GM12878 (cell line): ENCODE measurements around the gene EIF3B. TPM values are rescaled to one million over a fixed set of nuclear protein-coding genes. Genes with fewer than 3 reads are reported as not detected.

ENCODE experiments used
- ATAC-seq: fragments of 200-7000 bp; cut with Tn5 transposase; 3 replicates; pipeline ENCODE4 v1.9.1; 2020; ENCODE audit warnings: mild to moderate bottlenecking, moderate library complexity
- BruUV-seq: library from RNA; stranded (reverse); fragments of 400-500 nt; replicated peaks from 2 replicates; lab custom pipeline; 2021; lab: Mats Ljungman, UMichigan
- CTCF ChIA-PET: fragments of 300-600 bp; sonication (Branson Sonifier 250); formaldehyde crosslinking; extraction: SDS; loops from one replicate; lab custom pipeline; 2021; ENCODE audit warnings: inconsistent platforms; lab: Yijun Ruan, JAX
- POLR2A ChIA-PET: fragments of 350-600 bp; formaldehyde crosslinking; extraction: SDS; loops from one replicate; lab custom pipeline; 2021; ENCODE audit warnings: inconsistent platforms; lab: Charles Lee
- RAD21 ChIA-PET: fragments of 300-600 bp; sonication (Branson Sonifier 250); formaldehyde crosslinking; loops from one replicate; lab custom pipeline; 2023; ENCODE audit warnings: antibody characterized with exemption; ENCODE audit not compliant: unreplicated experiment; lab: Charles Lee
- SMC1A ChIA-PET: fragments of 300-600 bp; sonication (Branson Sonifier 250); formaldehyde crosslinking; loops from one replicate; lab custom pipeline; 2023; ENCODE audit not compliant: unreplicated experiment, uncharacterized antibody; lab: Charles Lee
- DNase-seq: peaks from one replicate; pipeline ENCODE4 v3.0.0-alpha.2; 2011; ENCODE audit warnings: low read depth, low spot score
- FAIRE-seq: peaks from 3 replicates; lab custom pipeline; 2011; peaks lifted over from hg19 to GRCh38; lab: Jason Lieb, UNC
- H2AFZ ChIP-seq: 2 replicates; pipeline ENCODE4 v1.6.0; 2011; ENCODE audit warnings: low read depth, low read length, control low read depth; ENCODE audit not compliant: control insufficient read depth
- H3K27ac ChIP-seq: 2 replicates; pipeline ENCODE4 v1.5.1; 2011; ENCODE audit warnings: control low read depth; ENCODE audit not compliant: control insufficient read depth, insufficient read depth
- H3K27me3 ChIP-seq, 2 experiments: replicated peaks in 1 of 2; 2 replicates each; pipeline versions ENCODE4 v1.6.0 to v1.6.1; 2011; ENCODE audit warnings: low read length in 1 of 2; ENCODE audit not compliant: control insufficient read depth in 2 of 2, insufficient read depth in 2 of 2
- H3K36me3 ChIP-seq, 2 experiments: 2 replicates each; pipeline ENCODE4 v1.5.1; 2011; ENCODE audit warnings: low read length in 1 of 2; ENCODE audit not compliant: control insufficient read depth in 2 of 2, insufficient read depth in 2 of 2
- H3K4me1 ChIP-seq: 2 replicates; pipeline ENCODE4 v1.6.1; 2011; ENCODE audit warnings: mild to moderate bottlenecking, low read length, moderate library complexity, mixed read lengths; ENCODE audit not compliant: control insufficient read depth, insufficient read depth
- H3K4me2 ChIP-seq: 2 replicates; pipeline ENCODE4 v1.6.0; 2011; ENCODE audit warnings: control low read depth; ENCODE audit not compliant: control insufficient read depth, insufficient read depth
- H3K4me3 ChIP-seq: fragments of 200-600 bp; sonication (generic); 2 replicates; pipeline ENCODE4 v1.5.1; 2016
- H3K79me2 ChIP-seq: 2 replicates; pipeline ENCODE4 v1.6.0; 2011; ENCODE audit warnings: low read length; ENCODE audit not compliant: control insufficient read depth, insufficient read depth
- H3K9ac ChIP-seq: 2 replicates; pipeline ENCODE4 v1.8.0; 2011; ENCODE audit warnings: low read length, control low read depth, mixed read lengths; ENCODE audit not compliant: control insufficient read depth, insufficient read depth
- H3K9me3 ChIP-seq: replicated peaks from 3 replicates; pipeline ENCODE4 v1.5.1; 2011; ENCODE audit warnings: mild to moderate bottlenecking, low read length; ENCODE audit not compliant: control insufficient read depth, insufficient read depth
- H4K20me1 ChIP-seq: 2 replicates; pipeline ENCODE4 v1.6.0; 2011; ENCODE audit not compliant: control insufficient read depth, insufficient read depth
- HCFC1 ChIP-seq: fragments of 150-350 bp; IDR thresholded peaks from 2 replicates; pipeline ENCODE4 v1.6.1; 2014; ENCODE audit warnings: low read length
- JUNB ChIP-seq: IDR thresholded peaks from 2 replicates; pipeline ENCODE4 v1.6.1; 2016; ENCODE audit warnings: antibody characterized with exemption, mild to moderate bottlenecking
- KDM1A ChIP-seq: fragments of 200-600 bp; sonication (generic); IDR thresholded peaks from 2 replicates; pipeline ENCODE4 v1.6.1; 2016; ENCODE audit warnings: borderline replicate concordance
- MEF2B ChIP-seq: fragments of 450-650 bp; IDR thresholded peaks from 2 replicates; pipeline ENCODE4 v1.6.1; 2018; ENCODE audit warnings: mild to moderate bottlenecking, moderate library complexity; ENCODE audit not compliant: partially characterized antibody, poor library complexity, severe bottlenecking
- PAX5 ChIP-seq: IDR thresholded peaks from 2 replicates; pipeline ENCODE4 v1.6.1; 2011; ENCODE audit warnings: low read depth, low read length, borderline replicate concordance
- WRNIP1 ChIP-seq: IDR thresholded peaks from 2 replicates; pipeline ENCODE4 v1.6.1; 2011; ENCODE audit warnings: low read depth, low read length, improper control_type of control experiment, borderline replicate concordance
- ZZZ3 ChIP-seq: IDR thresholded peaks from 2 replicates; pipeline ENCODE4 v1.6.1; 2011; ENCODE audit warnings: low read depth; ENCODE audit not compliant: control insufficient read depth, insufficient read length
- WGBS: methylation state at CpG from one replicate; pipeline ENCODE4 v1.1.6; 2016; ENCODE audit warnings: low lambda C conversion rate; ENCODE audit not compliant: insufficient replicate concordance, insufficient coverage; ENCODE audit errors: missing lambda C conversion rate; 5-methylcytosine and 5-hydroxymethylcytosine counted together
- in situ Hi-C: fragments of 300-500 bp; cut with MboI; formaldehyde crosslinking; loops from 9 replicates; pipeline ENCODE4 v1.14.3; 2018; ENCODE audit warnings: mixed read lengths
- intact Hi-C: fragments of 100-400 bp; cut with micrococcal nuclease; formaldehyde crosslinking; loops from one replicate; pipeline ENCODE4 v1.14.2; 2022; ENCODE audit not compliant: unreplicated experiment
- polyA plus RNA-seq, 11 experiments: library from polyadenylated mRNA; depleted of rRNA in 4 of 11; unstranded in 6 of 11; stranded (reverse) in 5 of 11; fragments of >200 nt; fragmentation: Nextera tagmentation in 4 of 11; fragmentation: Illumina TruSeq in 1 of 11; extraction: Ambion mirVana in 4 of 11; extraction: Trizol in 1 of 11; gene quantifications; 1 replicate in 1 of 11; 2 replicates in 10 of 11; pipeline versions ENCODE4 v1.2.1 to v1.2.3, GENCODE V29; 2011 to 2016; ENCODE audit warnings: inconsistent platforms in 2 of 11, missing spikeins in 2 of 11, low read depth in 1 of 11
- total RNA-seq, 4 experiments: library from RNA; depleted of rRNA in 3 of 4; stranded (reverse); fragments of >200 nt in 3 of 4; fragmentation: Illumina TruSeq in 1 of 4; extraction: Trizol in 1 of 4; gene quantifications; 2 replicates each; pipeline versions ENCODE4 v1.2.1 to v1.2.3, GENCODE V29; 2013 to 2021
- TF ChIP-seq, protein P1 (sequence below): fragments of 450-650 bp; formaldehyde crosslinking; IDR thresholded peaks from 2 replicates; pipeline ENCODE4 v1.4.0; 2020; ENCODE audit warnings: mild to moderate bottlenecking, moderate library complexity
- TF ChIP-seq, protein P2 (sequence below): fragments of 450-650 bp; IDR thresholded peaks from 2 replicates; pipeline ENCODE4 v1.6.1; 2018; ENCODE audit warnings: borderline replicate concordance, mild to moderate bottlenecking; ENCODE audit not compliant: partially characterized antibody
- TF ChIP-seq, protein P3 (sequence below): fragments of 450-650 bp; IDR thresholded peaks from 2 replicates; pipeline ENCODE4 v1.6.1; 2017; ENCODE audit warnings: mild to moderate bottlenecking, moderate library complexity
- TF ChIP-seq, protein P4 (sequence below): IDR thresholded peaks from 2 replicates; pipeline ENCODE4 v1.6.1; 2012; ENCODE audit warnings: low read depth, low read length, improper control_type of control experiment

EIF3B gene
- total and polyA plus RNA-seq, 10 of the 15 experiments (the other 5 are each of a cell fraction or from before 2014, with no cell fraction given): 17.6 to 275 (median 153) TPM

DNA sequence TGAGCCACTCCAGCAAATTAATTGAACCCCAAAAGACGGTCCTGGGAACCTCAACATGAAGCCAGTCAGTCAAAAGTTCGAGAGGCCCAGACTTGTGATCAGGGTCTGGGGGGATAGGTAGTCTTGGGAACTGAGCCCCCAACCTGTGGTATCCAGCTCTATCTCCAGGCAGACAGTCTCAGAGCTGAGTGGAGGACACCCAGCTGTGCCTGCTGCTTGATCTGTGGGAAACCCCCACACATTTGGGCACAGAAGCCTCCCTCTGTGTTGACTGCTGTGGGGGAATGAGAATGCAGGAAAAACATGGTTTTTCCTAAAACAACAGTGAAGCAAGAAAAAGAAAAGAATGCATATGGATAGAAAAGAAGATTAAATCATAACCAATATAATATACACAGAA lies 24.1 kb upstream of the EIF3B start (continued):
- TF ChIP-seq, protein P1, sequence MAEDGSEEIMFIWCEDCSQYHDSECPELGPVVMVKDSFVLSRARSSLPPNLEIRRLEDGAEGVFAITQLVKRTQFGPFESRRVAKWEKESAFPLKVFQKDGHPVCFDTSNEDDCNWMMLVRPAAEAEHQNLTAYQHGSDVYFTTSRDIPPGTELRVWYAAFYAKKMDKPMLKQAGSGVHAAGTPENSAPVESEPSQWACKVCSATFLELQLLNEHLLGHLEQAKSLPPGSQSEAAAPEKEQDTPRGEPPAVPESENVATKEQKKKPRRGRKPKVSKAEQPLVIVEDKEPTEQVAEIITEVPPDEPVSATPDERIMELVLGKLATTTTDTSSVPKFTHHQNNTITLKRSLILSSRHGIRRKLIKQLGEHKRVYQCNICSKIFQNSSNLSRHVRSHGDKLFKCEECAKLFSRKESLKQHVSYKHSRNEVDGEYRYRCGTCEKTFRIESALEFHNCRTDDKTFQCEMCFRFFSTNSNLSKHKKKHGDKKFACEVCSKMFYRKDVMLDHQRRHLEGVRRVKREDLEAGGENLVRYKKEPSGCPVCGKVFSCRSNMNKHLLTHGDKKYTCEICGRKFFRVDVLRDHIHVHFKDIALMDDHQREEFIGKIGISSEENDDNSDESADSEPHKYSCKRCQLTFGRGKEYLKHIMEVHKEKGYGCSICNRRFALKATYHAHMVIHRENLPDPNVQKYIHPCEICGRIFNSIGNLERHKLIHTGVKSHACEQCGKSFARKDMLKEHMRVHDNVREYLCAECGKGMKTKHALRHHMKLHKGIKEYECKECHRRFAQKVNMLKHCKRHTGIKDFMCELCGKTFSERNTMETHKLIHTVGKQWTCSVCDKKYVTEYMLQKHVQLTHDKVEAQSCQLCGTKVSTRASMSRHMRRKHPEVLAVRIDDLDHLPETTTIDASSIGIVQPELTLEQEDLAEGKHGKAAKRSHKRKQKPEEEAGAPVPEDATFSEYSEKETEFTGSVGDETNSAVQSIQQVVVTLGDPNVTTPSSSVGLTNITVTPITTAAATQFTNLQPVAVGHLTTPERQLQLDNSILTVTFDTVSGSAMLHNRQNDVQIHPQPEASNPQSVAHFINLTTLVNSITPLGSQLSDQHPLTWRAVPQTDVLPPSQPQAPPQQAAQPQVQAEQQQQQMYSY (CRISPR knock-in tag): no peak
- no peak for TF ChIP-seq HCFC1
- TF ChIP-seq ZZZ3: no peak
- TF ChIP-seq JUNB: no peak
- TF ChIP-seq, all 136 proteins: peak for 0

DNA sequence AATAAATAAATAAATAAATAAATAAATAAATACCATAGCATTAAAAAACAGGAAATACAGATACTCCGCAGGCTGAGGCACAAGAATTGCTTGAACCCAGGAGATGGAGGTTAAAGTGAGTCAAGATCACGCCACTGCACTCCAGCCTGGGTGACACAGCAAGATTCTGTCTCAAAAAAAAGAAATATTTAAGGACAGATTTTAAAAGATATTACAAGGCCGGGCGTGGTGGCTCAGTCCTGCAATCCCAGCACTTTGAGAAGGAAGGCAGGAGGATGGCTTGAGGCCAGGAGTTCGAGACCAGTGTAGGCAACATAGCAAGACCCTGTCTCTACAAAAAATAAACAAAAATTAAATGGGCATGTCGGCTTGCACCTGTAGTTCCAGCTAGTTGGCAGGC lies 22.9 kb upstream of the EIF3B start:
- Histone ChIP-seq H3K36me3 (no peaks in the 10 kb centered on the region), H3K27ac (no peak overlapping the region), H2AFZ (no peak overlapping the region), H4K20me1 (no peaks in the 10 kb centered on the region), H3K4me1 (no peaks in the 10 kb centered on the region), H3K79me2 (no peaks in the 10 kb centered on the region), H3K4me2 (no peak overlapping the region), H3K9me3 (no peaks in the 10 kb centered on the region), H3K27me3 (no peaks in the 10 kb centered on the region), H3K9ac (no peak overlapping the region), H3K4me3 (no peak overlapping the region)
- CTCF ChIA-PET: interaction anchor here (1.0 to 1.3 kb wide), 2 partner anchors 70 to 83 kb away, joined by 3 to 4 read pairs; no protein-coding TSS in a partner anchor
- FAIRE-seq (no peak), DNase-seq (no peak), ATAC-seq (no peak)
- WGBS: 74% methylated on average over 6 of the region's 6 CpGs
- no TSS peak for BruUV-seq
- in situ Hi-C loops (no loop called here), intact Hi-C loops (no loop called here)
- SMC1A ChIA-PET: interaction anchor here (1.2 kb wide), 1 partner anchor 14 kb away, joined by 3 read pairs; no protein-coding TSS in a partner anchor
- RAD21 ChIA-PET: interaction anchor here (1.2 kb wide), 1 partner anchor 16 kb away, joined by 7 read pairs; no protein-coding TSS in a partner anchor
- POLR2A ChIA-PET: no interaction called here
- TF ChIP-seq KDM1A: no peak
- TF ChIP-seq, protein P2, sequence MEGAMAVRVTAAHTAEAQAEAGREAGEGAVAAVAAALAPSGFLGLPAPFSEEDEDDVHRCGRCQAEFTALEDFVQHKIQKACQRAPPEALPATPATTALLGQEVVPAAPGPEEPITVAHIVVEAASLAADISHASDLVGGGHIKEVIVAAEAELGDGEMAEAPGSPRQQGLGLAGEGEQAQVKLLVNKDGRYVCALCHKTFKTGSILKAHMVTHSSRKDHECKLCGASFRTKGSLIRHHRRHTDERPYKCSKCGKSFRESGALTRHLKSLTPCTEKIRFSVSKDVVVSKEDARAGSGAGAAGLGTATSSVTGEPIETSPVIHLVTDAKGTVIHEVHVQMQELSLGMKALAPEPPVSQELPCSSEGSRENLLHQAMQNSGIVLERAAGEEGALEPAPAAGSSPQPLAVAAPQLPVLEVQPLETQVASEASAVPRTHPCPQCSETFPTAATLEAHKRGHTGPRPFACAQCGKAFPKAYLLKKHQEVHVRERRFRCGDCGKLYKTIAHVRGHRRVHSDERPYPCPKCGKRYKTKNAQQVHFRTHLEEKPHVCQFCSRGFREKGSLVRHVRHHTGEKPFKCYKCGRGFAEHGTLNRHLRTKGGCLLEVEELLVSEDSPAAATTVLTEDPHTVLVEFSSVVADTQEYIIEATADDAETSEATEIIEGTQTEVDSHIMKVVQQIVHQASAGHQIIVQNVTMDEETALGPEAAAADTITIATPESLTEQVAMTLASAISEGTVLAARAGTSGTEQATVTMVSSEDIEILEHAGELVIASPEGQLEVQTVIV: no peak
- TF ChIP-seq, protein P3, sequence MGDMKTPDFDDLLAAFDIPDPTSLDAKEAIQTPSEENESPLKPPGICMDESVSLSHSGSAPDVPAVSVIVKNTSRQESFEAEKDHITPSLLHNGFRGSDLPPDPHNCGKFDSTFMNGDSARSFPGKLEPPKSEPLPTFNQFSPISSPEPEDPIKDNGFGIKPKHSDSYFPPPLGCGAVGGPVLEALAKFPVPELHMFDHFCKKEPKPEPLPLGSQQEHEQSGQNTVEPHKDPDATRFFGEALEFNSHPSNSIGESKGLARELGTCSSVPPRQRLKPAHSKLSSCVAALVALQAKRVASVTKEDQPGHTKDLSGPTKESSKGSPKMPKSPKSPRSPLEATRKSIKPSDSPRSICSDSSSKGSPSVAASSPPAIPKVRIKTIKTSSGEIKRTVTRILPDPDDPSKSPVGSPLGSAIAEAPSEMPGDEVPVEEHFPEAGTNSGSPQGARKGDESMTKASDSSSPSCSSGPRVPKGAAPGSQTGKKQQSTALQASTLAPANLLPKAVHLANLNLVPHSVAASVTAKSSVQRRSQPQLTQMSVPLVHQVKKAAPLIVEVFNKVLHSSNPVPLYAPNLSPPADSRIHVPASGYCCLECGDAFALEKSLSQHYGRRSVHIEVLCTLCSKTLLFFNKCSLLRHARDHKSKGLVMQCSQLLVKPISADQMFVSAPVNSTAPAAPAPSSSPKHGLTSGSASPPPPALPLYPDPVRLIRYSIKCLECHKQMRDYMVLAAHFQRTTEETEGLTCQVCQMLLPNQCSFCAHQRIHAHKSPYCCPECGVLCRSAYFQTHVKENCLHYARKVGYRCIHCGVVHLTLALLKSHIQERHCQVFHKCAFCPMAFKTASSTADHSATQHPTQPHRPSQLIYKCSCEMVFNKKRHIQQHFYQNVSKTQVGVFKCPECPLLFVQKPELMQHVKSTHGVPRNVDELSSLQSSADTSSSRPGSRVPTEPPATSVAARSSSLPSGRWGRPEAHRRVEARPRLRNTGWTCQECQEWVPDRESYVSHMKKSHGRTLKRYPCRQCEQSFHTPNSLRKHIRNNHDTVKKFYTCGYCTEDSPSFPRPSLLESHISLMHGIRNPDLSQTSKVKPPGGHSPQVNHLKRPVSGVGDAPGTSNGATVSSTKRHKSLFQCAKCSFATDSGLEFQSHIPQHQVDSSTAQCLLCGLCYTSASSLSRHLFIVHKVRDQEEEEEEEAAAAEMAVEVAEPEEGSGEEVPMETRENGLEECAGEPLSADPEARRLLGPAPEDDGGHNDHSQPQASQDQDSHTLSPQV: no peak
- no peak for TF ChIP-seq WRNIP1
- TF ChIP-seq, protein P4, sequence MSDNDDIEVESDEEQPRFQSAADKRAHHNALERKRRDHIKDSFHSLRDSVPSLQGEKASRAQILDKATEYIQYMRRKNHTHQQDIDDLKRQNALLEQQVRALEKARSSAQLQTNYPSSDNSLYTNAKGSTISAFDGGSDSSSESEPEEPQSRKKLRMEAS: no peak
- TF ChIP-seq MEF2B: no peak
- no peak for TF ChIP-seq PAX5
